H1 (cell line): ENCODE measurements around the gene CARM1. TPM values are rescaled to one million over a fixed set of nuclear protein-coding genes. Genes with fewer than 3 reads are reported as not detected.

Experiments
- EP300 ChIP-seq, 2 experiments: IDR thresholded peaks; 1 replicate in 1 of 2; 2 replicates in 1 of 2; pipeline ENCODE4 v1.6.1; 2011 to 2012; ENCODE audit warnings: low read depth in 2 of 2, low read length in 2 of 2, mild to moderate bottlenecking in 2 of 2, borderline replicate concordance in 1 of 2, inconsistent platforms in 1 of 2, moderate library complexity in 1 of 2
- KDM1A ChIP-seq: fragments of 200-600, 300-600 bp; sonication (generic); IDR thresholded peaks from 2 replicates; pipeline ENCODE4 v1.7.1; 2016; ENCODE audit warnings: mild to moderate bottlenecking, low read length, borderline replicate concordance
- RNF2 ChIP-seq: fragments of 200-900, 300-1000 bp; sonication (generic); IDR thresholded peaks from 2 replicates; pipeline ENCODE4 v1.7.1; 2016; ENCODE audit warnings: borderline replicate concordance, low read depth, mild to moderate bottlenecking, antibody characterized with exemption, low read length; ENCODE audit not compliant: poor library complexity, severe bottlenecking; ENCODE audit errors: missing control alignments
- SP1 ChIP-seq: IDR thresholded peaks from 2 replicates; pipeline ENCODE4 v1.6.1; 2011; ENCODE audit warnings: low read depth, low read length
- YY1 ChIP-seq: IDR thresholded peaks from 2 replicates; pipeline ENCODE4 v1.6.1; 2011; ENCODE audit warnings: low read depth, mild to moderate bottlenecking, low read length
- polyA plus RNA-seq, 7 experiments: library from polyadenylated mRNA; depleted of rRNA in 3 of 7; stranded (reverse) in 5 of 7; unstranded in 2 of 7; fragments of >200 nt in 5 of 7; fragments of 200-250 nt in 2 of 7; gene quantifications; 1 replicate in 5 of 7; 2 replicates in 1 of 7; 4 replicates in 1 of 7; pipeline versions ENCODE4 v1.2.1 to v1.2.3, GENCODE V29; 2011 to 2013; ENCODE audit warnings: missing spikeins in 2 of 7, mixed read lengths in 2 of 7
- total RNA-seq: library from RNA; stranded (reverse); fragmentation: NEBNext Ultra II Directional; extraction: Animal tissue kit (Norgen Biotek cat#: 25700); gene quantifications from 2 replicates; pipeline ENCODE4 v1.2.1, GENCODE V29; 2021

The CARM1 gene
- total and polyA plus RNA-seq, 2 of the 8 experiments (the other 6 are each of a cell fraction or from before 2014, with no cell fraction given): 134 to 164 TPM

DNA sequence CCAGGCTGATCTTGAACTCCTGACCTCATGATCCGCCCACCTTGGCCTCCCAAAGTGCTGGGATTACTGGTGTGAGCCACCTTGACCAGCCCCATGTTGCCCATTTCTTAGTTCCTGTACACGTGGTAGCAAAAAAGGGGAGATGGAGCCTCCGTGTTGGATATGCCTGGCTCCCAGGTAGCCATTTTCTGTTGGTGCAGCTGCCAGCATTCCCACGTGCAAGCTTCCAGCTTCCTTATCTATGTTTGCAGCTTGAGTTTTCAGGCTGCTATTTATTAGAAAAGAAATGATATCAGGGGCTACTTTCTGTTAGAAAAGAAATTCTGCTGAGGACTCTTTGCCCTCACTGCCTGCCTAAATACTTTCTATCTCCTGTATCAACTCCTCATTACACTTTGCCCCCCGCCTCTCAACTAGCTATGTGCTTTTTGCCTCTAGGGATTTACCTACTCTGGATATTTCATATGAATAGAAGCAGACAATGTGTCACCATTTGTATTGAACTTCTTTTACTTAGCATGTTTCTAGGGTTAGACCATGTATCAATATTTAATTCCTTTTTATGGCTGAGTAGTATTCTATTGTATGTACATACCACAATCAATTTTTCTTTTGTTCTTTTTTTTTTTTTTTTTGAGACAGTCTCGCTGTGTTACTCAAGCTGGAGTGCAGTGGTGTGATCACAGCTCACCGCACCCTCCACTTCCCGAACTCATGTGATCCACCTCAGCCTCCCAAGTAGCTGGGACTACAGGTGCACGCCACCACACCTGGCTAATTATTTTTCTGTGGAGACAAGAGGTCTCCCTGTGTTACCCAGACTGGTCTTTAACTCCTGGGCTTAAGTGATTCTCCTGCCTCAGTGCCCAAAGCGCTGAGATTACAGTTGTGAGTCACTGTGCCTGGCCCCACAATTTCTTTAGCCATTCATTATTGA lies 32.0 kb upstream of the CARM1 start (continued):
- TF ChIP-seq KDM1A (no peak), RNF2 (no peak), YY1 (no peak), SP1 (no peak), EP300 (IDR thresholded peaks at IDR 0.05; ENCODE audit: borderline replicate concordance in 1 of 2, low read depth in 2 of 2, low read length in 2 of 2) (no peak)
